HG03432 (cell line): ENCODE measurements around the gene ETV7.
"Not testable (repeated sequence)": the region's sequence is repeated elsewhere in the genome, so short reads cannot be mapped to it uniquely, and the experiment has no call there.

ENCODE experiments used
- ATAC-seq: cut with Tn5 transposase; IDR thresholded peaks from one replicate; pipeline ENCODE4 v1.9.1; 2021; ENCODE audit warnings: mild to moderate bottlenecking, moderate library complexity; ENCODE audit not compliant: unreplicated experiment

ETV7 gene

DNA sequence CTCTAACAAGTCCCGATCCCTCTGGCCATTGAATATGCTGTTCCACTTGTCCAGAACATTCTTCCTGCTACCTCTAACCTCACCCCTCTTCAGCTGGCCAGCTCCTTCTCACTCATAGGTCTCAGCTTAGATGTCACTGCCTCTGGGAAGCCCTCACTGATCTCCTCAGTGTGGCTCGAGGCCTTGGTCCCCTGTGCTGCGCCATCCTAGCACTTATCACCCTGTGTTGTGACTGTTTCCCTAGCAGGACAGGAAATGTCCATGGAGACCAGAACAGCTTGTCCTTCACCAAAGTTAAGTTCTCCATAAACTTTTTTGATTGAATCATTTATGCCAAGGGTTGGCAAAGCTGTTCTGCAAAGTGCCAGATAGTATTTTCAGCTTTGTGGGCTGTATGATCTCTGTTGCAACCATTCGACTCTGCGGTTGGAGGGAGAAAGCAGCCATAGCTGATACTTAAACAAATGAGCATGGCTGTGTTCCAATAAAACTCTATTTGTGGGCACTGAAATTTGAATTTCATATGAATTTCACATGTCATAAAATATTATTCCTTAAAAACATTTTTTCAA lies 44.3 kb downstream of the ETV7 start:
- no peak for ATAC-seq

DNA sequence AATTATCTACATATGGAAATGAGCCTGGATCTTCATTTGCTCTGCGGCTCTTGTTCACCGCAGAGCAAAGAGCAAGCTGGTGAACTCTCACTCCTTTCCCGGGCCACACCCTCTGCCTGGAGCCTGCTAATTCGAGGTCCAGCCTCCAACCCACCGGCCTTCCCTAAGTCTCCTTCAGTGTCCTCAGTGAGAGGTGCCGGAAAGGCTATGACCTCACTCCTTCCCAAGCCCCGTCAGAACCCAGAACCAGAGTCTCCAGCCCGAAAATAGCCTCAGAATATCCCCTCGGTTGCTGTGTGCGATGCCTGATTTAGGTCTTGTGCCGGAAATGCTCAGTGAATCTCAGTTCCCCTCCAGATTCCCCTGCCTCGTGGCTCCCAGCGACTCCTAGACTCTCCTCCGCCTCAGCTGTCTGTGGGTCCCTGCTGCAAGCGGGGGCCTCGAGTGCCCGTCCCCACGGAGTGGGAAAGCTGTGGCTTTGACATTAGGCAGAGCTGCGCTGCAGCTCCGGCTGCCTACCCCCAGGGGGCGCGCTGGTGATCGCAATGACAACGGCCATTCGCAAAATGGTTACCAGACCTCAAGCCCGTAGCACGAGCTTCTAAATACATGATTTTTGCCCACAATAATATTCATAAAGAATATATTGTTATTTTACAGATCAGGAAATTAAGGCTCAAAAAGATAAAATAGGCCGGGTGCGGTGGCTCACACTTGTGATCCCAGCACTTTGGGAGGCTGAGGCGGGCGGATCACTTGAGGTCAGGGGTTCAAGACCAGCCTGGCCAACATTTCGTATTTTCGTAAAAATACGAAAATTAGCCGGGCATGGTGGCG lies 46.6 kb downstream of the ETV7 start:
- ATAC-seq: no peak

DNA sequence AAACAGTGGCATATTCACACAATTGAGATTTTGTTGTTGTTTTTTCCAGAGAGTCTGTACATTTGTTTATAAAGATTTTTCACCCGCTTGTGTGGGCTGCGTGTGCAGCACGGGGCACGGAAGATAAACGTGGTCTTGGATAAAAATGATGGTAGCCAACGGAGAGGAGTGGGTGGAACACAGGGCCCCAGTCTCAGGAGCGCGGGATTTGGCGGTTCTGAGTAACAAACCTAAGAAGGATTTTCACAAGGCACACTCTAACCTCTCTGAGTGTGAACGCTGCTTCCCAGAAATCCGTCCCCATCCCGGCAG lies 47.2 kb downstream of the ETV7 start:
- no peak for ATAC-seq

DNA sequence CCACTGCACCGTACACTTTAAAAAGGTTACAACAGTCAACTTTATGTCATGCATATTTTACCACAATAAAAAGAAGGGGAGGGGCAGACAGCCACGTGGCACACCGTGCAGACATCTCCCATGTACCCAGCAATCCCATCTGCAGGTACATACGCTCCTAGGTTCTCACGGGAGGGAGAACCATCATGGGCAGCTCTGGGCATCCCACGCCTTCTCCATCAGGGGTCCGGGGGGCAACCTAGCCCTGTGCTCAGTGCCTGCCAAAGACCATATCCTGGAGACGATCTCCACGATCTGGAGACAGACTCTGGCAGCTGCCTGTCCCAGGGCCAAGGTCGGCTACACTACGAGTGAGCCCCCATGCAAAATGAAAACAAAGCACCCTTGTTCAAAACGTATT lies 48.3 kb downstream of the ETV7 start:
- no peak for ATAC-seq

DNA sequence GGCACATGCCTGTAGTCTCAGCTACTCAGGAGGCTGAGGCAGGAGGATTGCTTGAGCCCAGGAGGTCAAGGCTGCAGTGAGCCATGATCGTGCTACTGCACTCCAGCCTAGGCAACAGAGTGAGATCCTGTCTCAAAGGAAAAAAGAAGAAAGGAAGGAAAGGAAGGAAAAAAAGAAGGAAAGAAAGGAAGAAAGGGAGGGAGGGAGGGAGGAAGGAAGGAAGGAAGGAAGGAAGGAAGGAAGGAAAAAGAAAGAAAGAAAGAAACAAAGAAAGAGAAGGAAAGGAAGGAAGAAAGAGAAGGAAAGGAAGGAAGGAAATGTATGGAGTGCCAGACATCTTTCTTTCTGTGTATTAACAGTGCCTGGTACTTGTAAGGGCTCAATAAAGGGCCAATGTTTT lies 49.2 kb downstream of the ETV7 start:
- not testable (repeated sequence) for ATAC-seq

DNA sequence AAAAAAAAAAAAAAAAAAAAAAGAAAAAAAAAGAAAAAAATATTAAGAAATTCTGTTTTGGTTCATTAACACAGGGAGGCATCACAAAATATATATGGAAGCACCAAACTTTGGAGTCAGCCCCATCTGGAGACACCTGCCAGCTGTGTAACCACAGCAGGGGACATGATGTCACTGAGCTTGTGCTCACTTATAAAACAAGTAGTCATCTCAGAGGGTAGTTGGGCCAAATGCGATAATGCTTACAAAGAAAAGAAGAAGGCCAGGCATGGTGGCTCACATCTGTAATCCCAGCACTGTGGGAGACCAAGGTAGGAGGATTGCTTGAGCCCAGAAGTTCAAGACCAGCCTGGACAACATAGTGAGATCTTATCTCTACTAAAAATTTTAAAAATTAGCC lies 49.7 kb downstream of the ETV7 start:
- no peak for ATAC-seq

DNA sequence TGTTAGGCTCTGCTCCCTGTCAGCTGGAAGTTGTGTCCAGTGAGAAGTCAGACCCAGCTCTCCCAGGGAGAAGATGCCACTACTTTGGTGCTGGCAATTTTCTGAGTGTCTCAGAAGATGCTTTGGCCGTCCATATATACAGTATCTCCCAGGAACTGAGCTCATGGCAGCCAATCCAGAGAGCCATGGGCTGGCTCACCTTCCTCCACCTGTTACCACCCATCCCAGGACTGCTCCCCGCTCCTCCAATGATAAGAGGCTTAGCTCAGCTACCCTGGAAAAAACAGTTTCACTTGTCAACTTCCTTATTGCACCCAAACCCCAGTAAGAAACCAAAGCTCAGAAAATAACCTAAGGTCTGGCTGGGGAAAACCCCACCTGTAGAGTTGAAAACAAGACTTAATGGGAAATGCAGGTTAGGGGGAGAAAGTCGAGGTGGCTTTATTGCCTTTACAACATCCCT lies 50.7 kb downstream of the ETV7 start, which contains the start of gene BNIP5:
Gene BNIP5 (minus strand): TSS at position 110 of the 463 bp plus-strand sequence. CDS start 6,198 bp downstream, outside the sequence.
- no peak for ATAC-seq

DNA sequence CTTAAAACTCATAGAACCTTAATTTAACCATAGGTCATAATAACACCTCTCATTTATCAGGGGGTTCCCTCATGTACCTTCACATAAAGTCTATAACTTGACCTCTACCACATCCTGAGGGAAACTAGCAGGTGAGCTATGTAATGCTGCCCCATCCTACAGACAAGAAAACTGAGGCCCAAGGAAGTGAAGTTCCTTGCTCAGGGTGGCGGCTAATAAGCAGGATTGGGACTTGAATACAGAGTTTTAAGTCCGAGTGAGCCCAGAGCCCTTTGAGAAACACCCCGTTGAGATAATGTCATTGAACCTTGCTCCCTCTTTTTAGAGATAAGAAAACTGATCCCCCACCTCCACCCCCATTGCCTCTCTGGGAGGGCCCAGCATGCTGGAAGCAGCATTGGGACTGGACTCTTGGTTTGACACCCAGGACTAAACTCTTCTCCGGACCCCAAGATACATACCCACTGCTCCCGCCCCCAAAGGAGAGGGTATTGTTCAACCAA lies 51.2 kb downstream of the ETV7 start:
- no peak for ATAC-seq

DNA sequence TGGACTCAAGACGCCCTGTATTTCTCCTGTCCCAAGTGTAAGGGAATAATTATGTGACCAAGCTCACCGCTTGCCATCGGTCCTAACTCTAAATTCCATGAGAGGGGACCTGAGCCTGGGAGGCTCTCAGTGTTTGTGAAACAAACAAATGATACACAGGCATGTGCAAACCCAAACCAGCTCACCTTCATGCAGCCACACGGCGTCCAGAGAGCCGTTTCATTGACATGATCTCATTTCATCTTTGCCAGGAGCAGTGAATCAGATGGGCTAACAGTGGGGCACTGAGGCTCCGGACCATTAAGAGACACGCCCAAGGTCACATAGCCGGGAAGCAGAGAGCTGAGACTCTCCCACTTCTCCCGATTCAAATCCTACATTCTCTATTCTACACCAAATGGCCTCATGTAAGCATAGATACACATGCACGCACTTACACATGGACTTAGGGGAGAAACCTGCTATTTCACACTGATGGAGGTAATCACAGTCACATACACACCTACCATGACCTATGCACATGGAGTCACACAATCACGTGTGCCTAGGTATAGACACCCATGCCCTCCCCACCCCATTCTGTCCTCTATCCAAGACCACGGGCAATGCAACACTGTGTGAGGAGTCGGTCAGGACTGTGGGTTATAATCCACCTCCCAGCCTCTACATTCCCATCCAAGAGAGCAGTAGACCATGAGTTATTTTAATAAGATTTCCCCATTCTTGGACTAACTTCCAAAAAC lies 51.8 kb downstream of the ETV7 start:
- no peak for ATAC-seq

DNA sequence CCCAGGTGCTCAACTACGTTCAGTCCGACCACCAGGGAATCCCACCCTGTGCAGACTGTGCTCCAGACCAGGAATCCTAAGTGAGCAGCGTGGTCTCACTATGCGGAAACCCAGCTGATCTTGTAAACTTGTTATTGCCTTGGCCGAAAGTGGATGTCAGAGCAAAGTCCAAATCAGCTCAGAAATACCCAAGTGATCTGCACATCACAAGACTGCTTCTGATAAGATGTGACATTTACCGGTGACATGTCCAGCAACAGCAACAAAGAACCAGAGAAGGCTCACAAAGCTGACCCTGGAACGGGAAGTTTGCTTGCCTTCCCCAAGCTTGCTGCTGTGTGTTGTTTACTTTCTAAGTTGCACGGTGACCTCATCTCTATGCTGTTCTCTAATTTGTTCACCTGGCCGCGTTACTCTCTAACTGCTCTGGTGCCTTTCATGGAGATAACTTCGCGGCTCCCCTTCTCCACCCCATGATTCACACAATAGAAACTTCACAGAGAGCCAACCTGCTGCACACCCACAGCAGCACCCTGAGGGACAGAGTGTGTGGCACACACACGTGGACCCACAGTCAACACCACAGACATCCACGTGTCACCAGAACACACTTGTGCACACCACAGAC lies 52.5 kb downstream of the ETV7 start:
- ATAC-seq: no peak

DNA sequence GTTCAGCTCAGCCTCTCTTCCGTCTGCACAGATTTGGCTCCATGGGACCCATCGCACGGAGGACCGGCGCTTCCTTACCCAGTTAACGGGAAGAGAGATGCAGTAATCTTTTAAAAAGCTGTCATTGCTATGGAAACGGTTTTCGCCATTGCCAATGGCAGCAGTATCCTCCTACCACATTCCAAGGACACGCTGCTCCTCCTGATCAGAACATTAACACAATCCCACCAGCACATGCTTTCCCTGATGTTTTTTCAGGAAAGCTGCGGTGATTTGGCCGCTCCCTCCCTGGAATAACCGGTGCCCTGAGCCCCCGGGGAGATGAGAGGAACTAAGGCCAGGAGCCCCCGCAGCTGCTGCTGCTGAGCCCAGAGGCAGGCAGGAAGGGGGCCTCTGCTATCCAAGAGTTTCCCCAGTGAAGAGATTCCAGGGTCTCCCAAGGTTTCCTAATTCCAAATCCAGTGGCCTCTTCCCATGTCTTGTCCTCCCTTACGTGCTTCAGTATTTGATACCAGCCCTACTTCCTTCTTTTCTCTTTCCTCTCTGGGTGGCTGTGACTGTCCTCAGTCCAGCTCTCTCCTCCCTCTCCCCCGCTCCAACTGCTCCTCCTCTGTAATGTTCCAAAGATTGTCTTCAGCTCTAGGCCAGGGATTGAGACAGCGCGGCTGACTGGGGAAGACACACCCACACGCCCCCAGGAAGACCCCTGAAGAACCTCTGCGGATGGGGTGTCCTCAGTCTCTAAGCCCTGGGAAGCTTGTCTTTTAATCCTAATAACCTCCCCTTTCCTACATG lies 53.3 kb downstream of the ETV7 start:
- no peak for ATAC-seq

DNA sequence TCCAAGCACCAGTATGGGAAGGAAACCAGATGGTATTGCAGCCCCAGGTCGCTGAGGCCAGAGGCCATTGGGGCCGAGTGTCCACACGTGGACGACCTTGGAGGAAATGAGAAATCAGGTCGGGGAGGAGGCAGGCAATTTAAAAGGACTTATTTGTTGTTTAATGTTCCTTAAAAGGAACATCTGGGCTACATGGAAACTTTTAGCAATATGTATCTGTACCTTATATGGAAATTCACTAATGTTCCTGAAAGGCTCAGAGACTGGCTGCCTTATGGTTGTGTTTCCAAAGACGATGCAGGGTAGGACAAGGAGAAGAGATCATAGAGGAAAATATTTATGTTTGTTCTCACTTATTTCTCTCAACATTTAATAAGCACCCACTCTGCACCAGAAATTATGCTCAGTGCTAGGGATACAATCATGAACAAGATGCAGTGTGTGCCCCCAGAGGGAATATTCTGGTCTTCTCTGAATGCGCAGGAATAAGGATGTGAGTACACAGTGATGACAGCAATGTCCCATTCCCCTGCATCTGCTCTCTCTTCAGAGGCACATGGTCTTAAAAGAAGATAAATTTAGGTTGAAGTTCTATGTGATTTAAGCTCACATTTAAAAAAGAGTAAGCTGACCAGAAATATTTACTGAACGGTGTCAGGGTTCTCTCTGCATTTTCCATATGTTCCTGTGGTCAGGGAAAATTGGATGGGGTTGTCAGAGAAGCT lies 54.1 kb downstream of the ETV7 start:
- no peak for ATAC-seq

DNA sequence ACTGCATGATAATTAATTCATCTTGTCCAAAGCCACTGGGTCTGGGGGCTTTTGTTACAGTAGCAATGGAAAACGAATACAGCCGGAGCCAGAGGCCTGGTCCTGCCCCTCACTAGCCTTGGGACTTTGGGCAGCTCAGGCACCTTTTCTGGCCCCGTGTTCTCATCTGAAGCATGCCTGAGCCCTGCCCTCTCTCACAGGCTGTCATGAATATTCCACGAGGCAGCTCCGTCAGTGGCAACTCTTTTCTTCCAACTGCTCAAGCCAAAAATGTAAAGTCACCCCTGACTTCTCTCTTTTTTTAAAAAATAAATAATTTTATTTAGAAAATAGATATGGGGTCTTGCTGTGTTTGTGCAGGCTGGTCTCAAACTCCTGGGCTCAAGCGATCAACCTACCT lies 56.1 kb downstream of the ETV7 start:
- ATAC-seq: no peak

DNA sequence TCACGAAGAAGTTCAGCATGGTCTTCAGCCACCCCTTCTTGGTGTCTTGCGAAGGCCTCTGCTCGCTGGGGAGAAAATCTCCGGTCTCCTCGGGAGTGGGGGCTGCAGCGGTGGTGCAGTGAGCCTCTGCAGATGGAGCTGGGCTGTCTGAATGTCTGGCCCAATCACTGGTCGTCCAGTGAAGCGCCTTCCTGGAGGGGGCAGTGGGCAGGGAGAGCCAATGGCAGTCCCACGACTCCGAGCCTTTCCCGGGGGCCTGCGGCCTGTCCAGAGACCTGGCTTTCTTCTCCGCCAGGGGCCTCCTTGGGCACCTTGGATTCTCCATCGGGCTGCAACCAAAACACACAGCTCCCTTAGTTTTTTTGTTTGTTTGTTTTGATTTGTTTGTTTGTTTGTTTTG lies 57.1 kb downstream of the ETV7 start:
- ATAC-seq: no peak

DNA sequence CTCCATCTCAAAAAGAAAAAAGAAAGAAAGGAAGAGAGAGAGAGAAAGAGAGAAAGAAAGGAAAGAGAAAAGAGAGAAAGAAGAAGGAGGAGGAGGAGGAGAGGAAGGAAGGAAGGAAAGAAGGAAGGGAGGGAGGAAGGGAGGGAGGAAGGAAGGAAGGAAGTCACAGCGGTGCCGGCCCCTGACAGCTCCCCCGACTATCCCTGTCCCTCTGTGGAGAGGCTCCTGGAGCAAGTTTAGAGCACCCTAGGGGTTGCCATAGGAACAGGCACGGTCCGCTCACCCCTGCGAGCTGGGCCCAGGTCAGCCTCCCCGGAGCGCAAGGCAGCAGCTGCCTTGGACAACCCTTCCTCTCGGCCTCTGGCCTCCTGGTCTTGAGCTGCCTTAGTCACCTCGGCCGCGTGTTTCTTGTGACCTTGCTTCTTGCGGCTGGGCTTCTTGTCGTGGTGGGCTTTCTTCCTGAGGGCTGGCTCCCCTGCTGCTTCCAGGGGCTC lies 57.6 kb downstream of the ETV7 start:
- no peak for ATAC-seq

DNA sequence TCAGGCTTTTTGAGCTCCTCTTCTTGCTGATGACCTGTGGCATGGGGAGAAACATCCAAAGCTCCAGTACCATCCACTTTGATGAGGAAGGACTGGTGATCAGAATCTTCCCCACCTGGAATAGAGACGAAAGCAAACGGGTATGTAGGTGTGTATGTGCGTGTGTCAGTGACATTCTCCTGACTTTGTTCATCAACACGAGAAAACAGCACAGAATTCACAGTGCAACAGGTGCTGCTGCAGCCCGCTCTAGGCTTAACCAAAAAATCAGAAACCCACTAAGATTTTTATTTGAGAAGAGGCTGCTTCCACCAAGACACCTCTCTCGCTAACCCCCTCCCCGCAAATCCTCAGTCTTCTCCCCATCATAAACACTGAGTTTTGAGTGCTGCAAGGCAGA lies 58.9 kb downstream of the ETV7 start:
- ATAC-seq: no peak

DNA sequence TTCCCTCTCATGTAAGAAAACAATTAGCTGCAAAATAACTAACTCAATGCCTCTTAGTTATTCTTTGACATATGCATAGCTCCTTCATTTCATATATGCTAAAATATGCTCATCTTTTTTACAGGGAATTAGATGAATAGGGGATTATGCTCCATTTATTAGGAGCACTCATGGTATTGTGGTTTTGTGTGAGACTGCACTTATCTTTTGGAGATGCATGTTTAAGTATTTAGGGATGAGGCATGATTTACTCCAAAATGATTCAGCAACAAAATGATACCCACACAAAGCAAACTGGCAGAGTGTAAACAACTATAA lies 59.6 kb downstream of the ETV7 start:
- ATAC-seq: no peak

DNA sequence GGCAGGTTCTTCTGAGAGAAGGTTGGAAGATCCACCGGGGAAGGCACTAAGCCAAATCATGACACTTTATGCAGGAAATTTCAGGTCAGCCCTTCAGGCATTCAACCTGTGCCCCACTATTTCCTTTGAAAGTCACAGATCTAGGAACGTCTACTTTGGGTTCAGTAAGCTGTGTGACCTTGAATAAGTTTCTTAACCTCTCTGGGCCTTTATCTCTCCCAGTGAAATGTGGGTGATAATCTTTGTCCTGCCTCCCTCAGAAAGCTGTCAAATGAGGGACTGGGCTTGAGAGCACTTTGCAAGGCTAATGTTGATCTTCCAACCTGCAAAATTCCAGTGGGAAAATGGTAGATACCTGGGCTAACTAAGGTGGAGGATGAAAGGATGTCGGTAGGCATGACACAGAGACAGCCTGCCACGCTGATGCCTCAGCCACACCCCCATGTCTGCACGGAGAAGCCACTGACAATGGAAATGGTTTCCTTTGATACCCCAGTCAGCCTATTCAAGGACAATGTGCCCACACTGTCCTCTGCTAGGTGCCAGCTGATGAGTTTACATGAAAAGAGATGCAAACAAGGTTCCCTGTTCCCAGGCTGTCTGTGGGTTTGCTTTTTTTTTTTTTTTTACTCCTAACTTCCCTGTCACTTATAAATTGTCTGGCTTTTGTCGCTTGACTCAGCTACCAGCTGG lies 60.1 kb downstream of the ETV7 start:
- no peak for ATAC-seq

DNA sequence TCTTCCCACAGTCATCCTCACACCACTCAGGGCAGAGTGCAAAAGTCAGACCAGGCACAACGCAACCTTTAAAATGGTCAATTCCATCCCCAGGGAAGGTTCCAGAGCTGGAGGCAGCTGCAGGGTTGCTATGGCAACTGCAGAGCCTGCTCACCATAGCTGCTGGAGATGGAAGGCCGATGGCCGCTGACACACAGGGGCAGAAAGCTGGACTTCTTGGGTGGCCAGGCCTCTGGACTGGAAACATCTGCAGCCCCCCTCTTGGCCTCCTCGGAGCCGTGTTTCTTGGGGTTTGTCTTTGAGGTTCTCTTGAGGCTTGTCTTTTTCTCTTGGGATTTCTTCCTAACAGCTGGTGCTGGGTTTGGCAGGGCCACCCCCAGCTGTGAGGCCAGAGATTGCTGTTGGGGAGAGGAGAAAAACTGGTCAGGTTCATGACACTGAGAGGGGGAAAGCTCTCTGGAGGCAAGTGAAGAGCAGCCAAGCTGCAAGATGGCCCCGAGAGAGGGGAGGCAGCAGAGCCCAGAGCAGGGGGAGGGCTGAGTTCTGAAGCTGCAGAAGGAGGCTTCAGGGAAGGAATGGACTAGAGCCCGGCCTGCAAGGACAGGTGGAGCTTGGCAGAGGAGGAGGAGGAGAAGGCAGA lies 61.0 kb downstream of the ETV7 start:
- no peak for ATAC-seq
